Neural crest cell (in vitro differentiated cells): ENCODE measurements around the gene PRG2. TPM values are rescaled to one million over a fixed set of nuclear protein-coding genes. Genes with fewer than 3 reads are reported as not detected.

ENCODE experiments used
- DNase-seq: peaks from one replicate; pipeline ENCODE4 v3.0.0; 2021; ENCODE audit warnings: low read depth, mixed read lengths, low spot score
- H3K27ac Mint-ChIP-seq: one replicate; pipeline ENCODE4 v1.8.0; 2021; ENCODE audit warnings: mild to moderate bottlenecking, mixed read lengths; ENCODE audit not compliant: unreplicated experiment
- H3K27me3 Mint-ChIP-seq: 2 replicates; pipeline ENCODE4 v1.8.0; 2021; ENCODE audit warnings: low read depth, mild to moderate bottlenecking, mixed read lengths
- H3K36me3 Mint-ChIP-seq: 2 replicates; pipeline ENCODE4 v1.8.0; 2021; ENCODE audit warnings: low read depth, mild to moderate bottlenecking, mixed read lengths
- H3K4me1 Mint-ChIP-seq: 2 replicates; pipeline ENCODE4 v1.8.0; 2021; ENCODE audit warnings: mixed read lengths
- H3K4me3 Mint-ChIP-seq: one replicate; pipeline ENCODE4 v1.8.0; 2021; ENCODE audit warnings: mild to moderate bottlenecking, mixed read lengths
- H3K9me3 Mint-ChIP-seq: 2 replicates; pipeline ENCODE4 v1.8.0; 2021; ENCODE audit warnings: mixed read lengths
- CTCF ChIP-seq: fragments of 200-600 bp; sonication (generic); conservative IDR thresholded peaks from 2 replicates; pipeline ENCODE4 v1.5.0; 2021; ENCODE audit warnings: antibody characterized with exemption, mild to moderate bottlenecking
- total RNA-seq: library from RNA; stranded (reverse); gene quantifications from 2 replicates; pipeline ENCODE4 v1.2.1, GENCODE V29; 2021

The PRG2 gene
- total RNA-seq, 1 donor from 2014 or later, result not detected

GRCh38 chr11:57399972-57400578, 9.6 kb upstream of the PRG2 start:
- peaks cover 14% of the 10 kb centered on the region for H3K27me3 Mint-ChIP-seq
- peaks cover 3% of the 10 kb centered on the region for H3K36me3 Mint-ChIP-seq
- H3K27ac Mint-ChIP-seq, result no peak overlapping the region
- no peaks in the 10 kb centered on the region for H3K9me3 Mint-ChIP-seq
- H3K4me1 Mint-ChIP-seq, result no peaks in the 10 kb centered on the region
- TF ChIP-seq CTCF, result no peak
- no peak overlapping the region for H3K4me3 Mint-ChIP-seq
- DNase-seq, result no peak

- H3K27ac Mint-ChIP-seq, result no peak overlapping the region
- peaks cover 17% of the 10 kb centered on the region for H3K27me3 Mint-ChIP-seq
- no peaks in the 10 kb centered on the region for H3K36me3 Mint-ChIP-seq
These were observed 8.8 kb upstream of the PRG2 start for GRCh38 chr11:57399221-57399620.

GRCh38 chr11:57397394-57397990, 7.0 kb upstream of the PRG2 start:
- Mint-ChIP-seq H3K4me3 (no peak overlapping the region), H3K36me3 (no peaks in the 10 kb centered on the region), H3K27me3 (peaks cover 18% of the 10 kb centered on the region), H3K4me1 (no peaks in the 10 kb centered on the region), H3K27ac (no peak overlapping the region), H3K9me3 (no peaks in the 10 kb centered on the region)
- TF ChIP-seq CTCF, result no peak
- DNase-seq, result no peak

More at GRCh38 chr11:57399221-57399620, 8.8 kb upstream of the PRG2 start:
- H3K9me3 Mint-ChIP-seq, result no peaks in the 10 kb centered on the region
- no peak for DNase-seq
- no peak overlapping the region for H3K4me3 Mint-ChIP-seq
- H3K4me1 Mint-ChIP-seq, result no peaks in the 10 kb centered on the region
- TF ChIP-seq CTCF, result no peak

- Mint-ChIP-seq H3K36me3 (no peaks in the 10 kb centered on the region), H3K4me1 (no peaks in the 10 kb centered on the region), H3K27me3 (peaks cover 21% of the 10 kb centered on the region), H3K4me3 (no peak overlapping the region), H3K9me3 (no peaks in the 10 kb centered on the region), H3K27ac (no peak overlapping the region)
- no peak for DNase-seq
- TF ChIP-seq CTCF, result no peak
These were observed 6.3 kb upstream of the PRG2 start for GRCh38 chr11:57396744-57397143.

GRCh38 chr11:57395905-57396623, 5.6 kb upstream of the PRG2 start:
- H3K36me3 Mint-ChIP-seq, result no peaks in the 10 kb centered on the region
- no peak for DNase-seq
- TF ChIP-seq CTCF, result no peak
- H3K4me1 Mint-ChIP-seq, result no peaks in the 10 kb centered on the region
- H3K27ac Mint-ChIP-seq, result no peak overlapping the region
- H3K4me3 Mint-ChIP-seq, result no peak overlapping the region
- no peaks in the 10 kb centered on the region for H3K9me3 Mint-ChIP-seq
- peaks cover 20% of the 10 kb centered on the region for H3K27me3 Mint-ChIP-seq
